Inflammatory macrophage treated with lipopolysaccharide for 1 hour (primary cell): ENCODE results near the gene LACTB.

Source experiments
- DNase-seq, 2 donors: peaks; one replicate each; pipeline ENCODE4 v3.0.0-alpha.2; 2020 to 2022

Gene LACTB

GRCh38 chr15:63134245-63134985 is 12.8 kb downstream of the LACTB start:
- DNase-seq, result peak in 1 of 2 donors; percentile 48

- DNase-seq, result no peak
Measured at GRCh38 chr15:63135281-63135680, 13.6 kb downstream of the LACTB start.

- peak; percentile 85 to 93 for DNase-seq
Measured at GRCh38 chr15:63135804-63136203, 14.1 kb downstream of the LACTB start.

GRCh38 chr15:63136742-63137141 is 15.1 kb downstream of the LACTB start:
- no peak for DNase-seq

- DNase-seq, result no peak
Measured at GRCh38 chr15:63140936-63141335, 19.3 kb downstream of the LACTB start.

- no peak for DNase-seq
Measured at GRCh38 chr15:63145426-63145825, 23.8 kb downstream of the LACTB start.

- no peak for DNase-seq
Measured at GRCh38 chr15:63146684-63147083, 25.0 kb downstream of the LACTB start.

GRCh38 chr15:63151665-63152064 is 30.0 kb downstream of the LACTB start:
- DNase-seq, result no peak

GRCh38 chr15:63155486-63155885 is 33.8 kb downstream of the LACTB start:
- DNase-seq, result no peak

GRCh38 chr15:63156086-63156710 is 34.5 kb downstream of the LACTB start:
- DNase-seq, result peak in 1 of 2 donors; percentile 5

- DNase-seq, result peak; percentile 57 to 60
Measured at GRCh38 chr15:63156755-63157117, 35.1 kb downstream of the LACTB start.

- peak; percentile 87 to 90 for DNase-seq
Measured at GRCh38 chr15:63157118-63157843, 35.6 kb downstream of the LACTB start, which contains the start of gene RPS27L. Gene RPS27L (minus strand): TSS chr15:63157477. CDS start chr15:63157405, 72 bp downstream.

GRCh38 chr15:63157891-63158431 is 36.3 kb downstream of the LACTB start:
- DNase-seq, result peak; percentile 61 to 64

GRCh38 chr15:63160638-63161037 is 39.0 kb downstream of the LACTB start:
- no peak for DNase-seq

GRCh38 chr15:63163217-63163616 is 41.6 kb downstream of the LACTB start:
- DNase-seq, result no peak

GRCh38 chr15:63165166-63165859 is 43.7 kb downstream of the LACTB start:
- no peak for DNase-seq

GRCh38 chr15:63166219-63166618 is 44.6 kb downstream of the LACTB start:
- peak; percentile 47 to 49 for DNase-seq

- no peak for DNase-seq
Measured at GRCh38 chr15:63169788-63170187, 48.1 kb downstream of the LACTB start.

GRCh38 chr15:63172376-63172775 is 50.7 kb downstream of the LACTB start:
- no peak for DNase-seq

- DNase-seq, result no peak
Measured at GRCh38 chr15:63172851-63173451, 51.3 kb downstream of the LACTB start.

GRCh38 chr15:63176302-63176701 is 54.6 kb downstream of the LACTB start:
- DNase-seq, result no peak

- DNase-seq, result no peak
Measured at GRCh38 chr15:63178034-63178433, 56.4 kb downstream of the LACTB start.
